HL-60 (cell line): Measurements from ENCODE around the gene ZGPAT.

ENCODE experiments used
- GABPA ChIP-seq: IDR thresholded peaks from 2 replicates; pipeline ENCODE4 v1.6.1; 2012; ENCODE audit warnings: low read depth
- TF ChIP-seq, protein P1 (sequence below): IDR thresholded peaks from one replicate; pipeline ENCODE4 v1.5.1; 2011; ENCODE audit warnings: low read length, control low read depth, inconsistent platforms; ENCODE audit not compliant: insufficient read depth

DNA sequence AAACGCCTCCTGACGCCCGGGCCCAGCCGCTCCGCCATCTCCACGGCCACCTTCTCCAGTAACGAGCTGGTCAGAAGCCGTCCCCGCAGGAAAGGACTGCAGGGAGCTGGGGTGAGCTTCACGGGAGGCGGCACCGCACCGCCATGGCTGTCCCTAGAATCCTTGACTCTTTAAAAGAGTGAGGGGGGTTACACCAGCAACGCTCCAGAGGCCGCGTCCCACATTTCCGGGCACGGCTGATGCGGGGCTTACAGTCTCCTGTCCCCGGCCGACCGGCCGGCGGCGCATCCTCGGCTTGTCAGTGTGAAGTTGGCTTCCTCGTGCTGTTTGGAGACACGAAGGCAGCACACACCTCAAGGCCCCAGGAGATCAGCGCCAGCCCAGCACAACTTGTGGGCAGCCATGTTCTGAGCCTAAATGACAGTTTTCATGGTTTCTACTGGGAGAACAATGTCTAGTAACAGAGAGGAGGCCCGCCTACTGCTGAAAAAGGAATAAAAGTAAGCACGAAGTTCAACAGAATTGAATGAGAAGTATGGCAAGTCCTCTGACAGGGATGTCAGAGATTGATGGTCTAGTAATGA lies 62.1 kb downstream of the ZGPAT start:
- no peak for TF ChIP-seq GABPA
- TF ChIP-seq, protein P1, sequence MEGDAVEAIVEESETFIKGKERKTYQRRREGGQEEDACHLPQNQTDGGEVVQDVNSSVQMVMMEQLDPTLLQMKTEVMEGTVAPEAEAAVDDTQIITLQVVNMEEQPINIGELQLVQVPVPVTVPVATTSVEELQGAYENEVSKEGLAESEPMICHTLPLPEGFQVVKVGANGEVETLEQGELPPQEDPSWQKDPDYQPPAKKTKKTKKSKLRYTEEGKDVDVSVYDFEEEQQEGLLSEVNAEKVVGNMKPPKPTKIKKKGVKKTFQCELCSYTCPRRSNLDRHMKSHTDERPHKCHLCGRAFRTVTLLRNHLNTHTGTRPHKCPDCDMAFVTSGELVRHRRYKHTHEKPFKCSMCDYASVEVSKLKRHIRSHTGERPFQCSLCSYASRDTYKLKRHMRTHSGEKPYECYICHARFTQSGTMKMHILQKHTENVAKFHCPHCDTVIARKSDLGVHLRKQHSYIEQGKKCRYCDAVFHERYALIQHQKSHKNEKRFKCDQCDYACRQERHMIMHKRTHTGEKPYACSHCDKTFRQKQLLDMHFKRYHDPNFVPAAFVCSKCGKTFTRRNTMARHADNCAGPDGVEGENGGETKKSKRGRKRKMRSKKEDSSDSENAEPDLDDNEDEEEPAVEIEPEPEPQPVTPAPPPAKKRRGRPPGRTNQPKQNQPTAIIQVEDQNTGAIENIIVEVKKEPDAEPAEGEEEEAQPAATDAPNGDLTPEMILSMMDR: no peak
